Natural killer cell (primary cell): ENCODE results near the gene RASAL3. TPM values are rescaled to one million over a fixed set of nuclear protein-coding genes. Genes with fewer than 3 reads are reported as not detected.

Experiments
- ATAC-seq, 3 donors: fragments of 150-1000 bp in 2 of 3; fragments of 200-7000 bp in 1 of 3; cut with Tn5 transposase; 1 replicate in 1 of 3; 2 replicates in 2 of 3; pipeline ENCODE4 v1.10.0; 2021; ENCODE audit warnings: mild to moderate bottlenecking in 2 of 3, moderate library complexity in 2 of 3
- DNase-seq, 2 donors: peaks; one replicate each; pipeline versions ENCODE4 v3.0.0 to v3.0.0-alpha.2; 2013 to 2021; ENCODE audit warnings: mixed read lengths in 1 of 2
- H3K27ac ChIP-seq: one replicate; pipeline ENCODE4 v1.5.1; 2013; ENCODE audit warnings: mild to moderate bottlenecking, low read length
- H3K27me3 ChIP-seq: one replicate; pipeline ENCODE4 v1.6.1; 2013; ENCODE audit warnings: low read length; ENCODE audit not compliant: control insufficient read depth, insufficient read depth
- H3K36me3 ChIP-seq: one replicate; pipeline ENCODE4 v1.6.1; 2013; ENCODE audit warnings: low read length; ENCODE audit not compliant: control insufficient read depth, insufficient read depth
- H3K4me1 ChIP-seq: one replicate; pipeline ENCODE4 v1.6.1; 2013; ENCODE audit warnings: low read length; ENCODE audit not compliant: control insufficient read depth, insufficient read depth
- H3K4me3 ChIP-seq: one replicate; pipeline ENCODE4 v1.5.1; 2013; ENCODE audit warnings: low read length
- H3K9me3 ChIP-seq: one replicate; pipeline ENCODE4 v1.6.1; 2013; ENCODE audit warnings: low read length; ENCODE audit not compliant: control insufficient read depth, insufficient read depth
- H3K27ac Mint-ChIP-seq, 2 donors: one replicate each; pipeline ENCODE4 v1.8.0; 2022; ENCODE audit warnings: mild to moderate bottlenecking in 2 of 2, mixed read lengths in 2 of 2, moderate library complexity in 1 of 2
- H3K27me3 Mint-ChIP-seq, 2 donors: one replicate each; pipeline ENCODE4 v1.8.0; 2022; ENCODE audit warnings: low read depth in 2 of 2, mixed read lengths in 2 of 2
- H3K36me3 Mint-ChIP-seq: one replicate; pipeline ENCODE4 v1.8.0; 2022; ENCODE audit warnings: mixed read lengths
- H3K4me1 Mint-ChIP-seq, 2 donors: one replicate each; pipeline ENCODE4 v1.8.0; 2022; ENCODE audit warnings: mixed read lengths in 2 of 2
- H3K4me3 Mint-ChIP-seq: one replicate; pipeline ENCODE4 v1.8.0; 2022; ENCODE audit warnings: mild to moderate bottlenecking, moderate library complexity, mixed read lengths
- H3K9me3 Mint-ChIP-seq, 2 donors: one replicate each; pipeline ENCODE4 v1.8.0; 2022; ENCODE audit warnings: mixed read lengths in 2 of 2
- WGBS: methylation state at CpG from one replicate; pipeline ENCODE4 v1.1.7; 2013; ENCODE audit warnings: missing lambda C conversion rate; ENCODE audit not compliant: insufficient coverage; 5-methylcytosine and 5-hydroxymethylcytosine counted together
- intact Hi-C: fragments of 100-400 bp; cut with micrococcal nuclease; formaldehyde crosslinking; loops from one replicate; pipeline ENCODE4 v1.14.2; 2022
- total RNA-seq, 4 donors: library from RNA; stranded (reverse); fragments of 120-200 nt in 1 of 4; gene quantifications; one replicate each; pipeline versions ENCODE4 v1.2.3 to v1.2.4, GENCODE V29; 2013 to 2022
- TF ChIP-seq, protein P1 (sequence below): fragments of 200-600 bp; IDR thresholded peaks from one replicate; pipeline ENCODE4 v1.8.0; 2022; ENCODE audit warnings: antibody characterized with exemption

RASAL3 gene
- total RNA-seq, 3 donors from 2014 or later (not counting 1 experiment from before 2014, with no cell fraction given): 217 to 283 (median 224) TPM

DNA sequence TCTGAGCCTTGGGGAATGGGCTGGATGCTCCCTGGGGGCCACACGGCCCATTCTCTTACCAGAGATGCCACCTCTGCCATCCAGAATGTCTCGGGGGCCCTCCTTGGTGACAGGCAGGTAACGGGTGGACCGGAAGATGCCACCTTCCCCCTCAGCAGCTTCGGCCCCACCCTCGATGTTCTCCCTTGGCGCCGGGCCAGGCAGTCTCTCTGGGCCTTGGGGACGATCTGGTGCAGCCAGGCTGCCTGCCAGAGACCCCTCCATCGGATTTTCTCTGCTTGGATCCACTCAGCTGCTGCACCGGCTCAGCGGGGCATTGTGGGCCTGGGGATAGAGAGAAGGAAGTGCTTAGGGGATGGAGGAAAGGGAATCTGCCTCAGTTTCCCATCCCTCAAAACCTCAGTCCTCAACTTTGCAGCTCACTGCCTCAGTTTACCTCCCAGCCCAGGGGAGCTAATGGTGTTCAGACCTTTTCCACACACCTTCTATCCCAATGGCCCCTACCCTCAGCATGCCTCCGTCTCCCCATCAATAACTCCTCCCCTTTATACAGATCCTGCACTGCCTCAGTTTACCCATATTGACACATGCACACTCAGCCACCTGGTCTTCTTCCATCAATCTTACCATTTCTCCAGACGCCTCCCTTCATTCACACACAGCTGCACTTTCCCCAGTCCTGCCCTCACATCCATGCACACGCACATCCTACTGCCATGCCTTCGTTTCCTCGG is 16.1 kb downstream of the RASAL3 start:
- H3K27me3 Mint-ChIP-seq: no peaks in the 10 kb centered on the region
- Histone ChIP-seq H3K36me3 (peaks cover 19% of the 10 kb centered on the region), H3K4me1 (peaks cover 29% of the 10 kb centered on the region), H3K4me3 (no peak overlapping the region), H3K27ac (no peak overlapping the region), H3K9me3 (no peaks in the 10 kb centered on the region), H3K27me3 (no peaks in the 10 kb centered on the region)
- peaks cover 15 to 32% of the 10 kb centered on the region in 2 donors for H3K4me1 Mint-ChIP-seq
- intact Hi-C loops: no loop called here
- H3K27ac Mint-ChIP-seq: peak overlapping the region; percentile 27 to 51
- no peaks in the 10 kb centered on the region for H3K36me3 Mint-ChIP-seq
- TF ChIP-seq, protein P1, sequence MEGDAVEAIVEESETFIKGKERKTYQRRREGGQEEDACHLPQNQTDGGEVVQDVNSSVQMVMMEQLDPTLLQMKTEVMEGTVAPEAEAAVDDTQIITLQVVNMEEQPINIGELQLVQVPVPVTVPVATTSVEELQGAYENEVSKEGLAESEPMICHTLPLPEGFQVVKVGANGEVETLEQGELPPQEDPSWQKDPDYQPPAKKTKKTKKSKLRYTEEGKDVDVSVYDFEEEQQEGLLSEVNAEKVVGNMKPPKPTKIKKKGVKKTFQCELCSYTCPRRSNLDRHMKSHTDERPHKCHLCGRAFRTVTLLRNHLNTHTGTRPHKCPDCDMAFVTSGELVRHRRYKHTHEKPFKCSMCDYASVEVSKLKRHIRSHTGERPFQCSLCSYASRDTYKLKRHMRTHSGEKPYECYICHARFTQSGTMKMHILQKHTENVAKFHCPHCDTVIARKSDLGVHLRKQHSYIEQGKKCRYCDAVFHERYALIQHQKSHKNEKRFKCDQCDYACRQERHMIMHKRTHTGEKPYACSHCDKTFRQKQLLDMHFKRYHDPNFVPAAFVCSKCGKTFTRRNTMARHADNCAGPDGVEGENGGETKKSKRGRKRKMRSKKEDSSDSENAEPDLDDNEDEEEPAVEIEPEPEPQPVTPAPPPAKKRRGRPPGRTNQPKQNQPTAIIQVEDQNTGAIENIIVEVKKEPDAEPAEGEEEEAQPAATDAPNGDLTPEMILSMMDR: no peak
- peak overlapping the region; percentile 83 for H3K4me3 Mint-ChIP-seq
- H3K9me3 Mint-ChIP-seq: no peaks in the 10 kb centered on the region
- DNase-seq (peak in 1 of 2 donors; percentile 26), ATAC-seq (no peak)
- 87% methylated on average over 17 of the region's 17 CpGs for WGBS

DNA sequence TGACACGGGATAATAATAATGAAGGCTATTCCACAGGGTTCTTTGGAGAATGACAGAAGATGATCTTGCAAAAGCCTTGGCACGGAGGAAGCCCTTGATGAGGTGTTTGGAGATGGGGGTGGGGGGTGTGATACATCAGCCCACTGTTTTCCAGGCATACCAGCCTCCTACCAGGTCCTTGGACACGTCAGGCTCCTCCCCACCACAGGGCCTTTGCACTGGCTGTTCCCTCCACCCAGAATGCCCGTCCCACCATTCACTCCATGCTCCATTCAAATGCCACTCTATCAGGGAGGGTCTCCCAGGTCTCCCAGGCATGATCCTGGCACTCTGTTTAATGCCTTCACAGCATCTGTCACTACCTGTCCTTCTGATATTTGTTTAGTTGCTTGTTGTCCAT is 17.3 kb downstream of the RASAL3 start:
- Histone ChIP-seq H3K27ac (no peak overlapping the region), H3K4me1 (peaks cover 22% of the 10 kb centered on the region), H3K4me3 (no peak overlapping the region), H3K27me3 (no peaks in the 10 kb centered on the region), H3K36me3 (peaks cover 11% of the 10 kb centered on the region), H3K9me3 (no peaks in the 10 kb centered on the region)
- TF ChIP-seq, protein P1: no peak
- H3K27me3 Mint-ChIP-seq: no peaks in the 10 kb centered on the region
- WGBS: 92% methylated on average over 4 of the region's 4 CpGs
- H3K36me3 Mint-ChIP-seq: no peaks in the 10 kb centered on the region
- no peaks in the 10 kb centered on the region for H3K9me3 Mint-ChIP-seq
- H3K4me1 Mint-ChIP-seq: peaks cover 15 to 30% of the 10 kb centered on the region in 2 donors
- peak overlapping the region; percentile 21 for H3K4me3 Mint-ChIP-seq
- DNase-seq (no peak), ATAC-seq (no peak)
- peak overlapping the region; percentile 9 to 54 for H3K27ac Mint-ChIP-seq
- intact Hi-C loops: no loop called here

DNA sequence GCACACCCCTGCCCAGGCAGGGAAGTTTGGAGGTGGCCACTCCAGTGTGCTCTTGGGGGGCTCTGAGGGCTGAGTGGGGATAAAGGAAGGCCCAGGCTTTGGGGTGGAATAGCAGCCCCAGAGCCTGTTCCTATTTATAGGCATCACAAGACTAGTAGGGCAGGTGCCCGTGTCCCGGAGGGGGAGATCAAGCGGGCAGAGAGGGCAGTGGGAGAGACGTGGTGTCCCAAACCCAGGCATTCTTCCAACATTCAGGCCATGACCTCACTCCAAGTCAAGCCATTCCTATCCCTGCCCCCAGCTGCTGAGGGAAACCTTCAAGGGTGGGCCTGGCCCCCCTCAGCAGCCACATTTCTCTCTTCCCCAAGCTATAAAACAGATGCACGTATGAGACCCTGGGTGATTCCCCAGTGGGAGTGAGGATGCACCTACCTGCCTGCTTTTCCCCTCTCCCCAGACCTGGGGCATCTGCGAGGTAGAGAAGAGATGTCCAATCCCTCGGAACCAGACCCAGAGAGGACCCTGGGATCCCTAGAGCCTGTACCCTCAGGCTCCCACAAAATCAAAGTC is 18.5 kb downstream of the RASAL3 start:
- WGBS: 87% methylated on average over 7 of the region's 7 CpGs
- TF ChIP-seq, protein P1: no peak
- no peaks in the 10 kb centered on the region for H3K36me3 ChIP-seq
- H3K4me1 ChIP-seq: peaks cover 15% of the 10 kb centered on the region
- Mint-ChIP-seq H3K4me3 (no peak overlapping the region), H3K4me1 (peaks cover 8 to 18% of the 10 kb centered on the region in 2 donors), H3K9me3 (no peaks in the 10 kb centered on the region), H3K36me3 (no peaks in the 10 kb centered on the region), H3K27ac (peak overlapping the region in 1 of 2 donors; percentile 32), H3K27me3 (no peaks in the 10 kb centered on the region)
- no peaks in the 10 kb centered on the region for H3K9me3 ChIP-seq
- no peak for DNase-seq
- H3K27ac ChIP-seq: no peak overlapping the region
- intact Hi-C loops: no loop called here
- no peaks in the 10 kb centered on the region for H3K27me3 ChIP-seq
- H3K4me3 ChIP-seq: no peak overlapping the region
- ATAC-seq: no peak
